Muscle of leg (tissue), 11 donors: ENCODE data around the gene PFKP. TPM values are rescaled to one million over a fixed set of nuclear protein-coding genes. Genes with fewer than 3 reads are reported as not detected.

Source experiments
- DNase-seq: peaks from one replicate; pipeline ENCODE4 v3.0.0; 2013
- H3K27ac ChIP-seq: one replicate; pipeline ENCODE4 v1.5.1; 2013; ENCODE audit warnings: mild to moderate bottlenecking, low read length, control low read depth
- H3K27me3 ChIP-seq: one replicate; pipeline ENCODE4 v1.6.1; 2013; ENCODE audit warnings: low read length; ENCODE audit not compliant: control insufficient read depth, insufficient read depth
- H3K36me3 ChIP-seq: one replicate; pipeline ENCODE4 v1.6.1; 2013; ENCODE audit warnings: low read length; ENCODE audit not compliant: control insufficient read depth, insufficient read depth
- H3K4me1 ChIP-seq: one replicate; pipeline ENCODE4 v1.6.1; 2013; ENCODE audit warnings: low read length; ENCODE audit not compliant: control insufficient read depth, insufficient read depth
- H3K4me3 ChIP-seq: one replicate; pipeline ENCODE4 v1.5.1; 2013; ENCODE audit warnings: low read length, control low read depth
- H3K9me3 ChIP-seq: replicated peaks from 2 replicates; pipeline ENCODE4 v1.6.1; 2013; ENCODE audit warnings: low read depth, low read length; ENCODE audit not compliant: control insufficient read depth
- whole genome bisulfite sequencing: methylation state at CpG from one replicate; pipeline ENCODE4 v1.1.5; 2013; ENCODE audit warnings: missing lambda C conversion rate; ENCODE audit not compliant: insufficient coverage; 5-methylcytosine and 5-hydroxymethylcytosine counted together
- polyA plus RNA-seq, 8 donors: library from polyadenylated mRNA; unstranded; fragments of 120-200 nt; gene quantifications; one replicate each; pipeline versions ENCODE4 v1.2.1 to v1.2.3, GENCODE V29; 2013; ENCODE audit warnings: inconsistent platforms in 1 of 8, low replicate concordance in 1 of 8; ENCODE audit not compliant: insufficient read length in 8 of 8, insufficient read depth in 1 of 8
- total RNA-seq: library from RNA; stranded (reverse); fragments of 120-200 nt; gene quantifications from one replicate; pipeline ENCODE4 v1.2.4, GENCODE V29; 2013

The PFKP gene
- total and polyA plus RNA-seq, 9 donors: 15.0 to 24.4 (median 18.6) TPM

GRCh38 chr10:3046210-3046779 lies 21.1 kb upstream of the PFKP start:
- no peaks in the 10 kb centered on the region for H3K27me3 ChIP-seq
- H3K4me3 ChIP-seq: no peak overlapping the region
- no peaks in the 10 kb centered on the region for H3K9me3 ChIP-seq
- peaks cover 18% of the 10 kb centered on the region for H3K4me1 ChIP-seq
- WGBS: 60% methylated on average over 6 of the region's 6 CpGs
- peak overlapping the region; percentile 31 for H3K27ac ChIP-seq
- H3K36me3 ChIP-seq: no peaks in the 10 kb centered on the region
- DNase-seq: no peak

- no peaks in the 10 kb centered on the region for H3K36me3 ChIP-seq
- WGBS: 60% methylated on average over 1 of the region's 8 CpGs
These were observed 20.3 kb upstream of the PFKP start for GRCh38 chr10:3046981-3047547.

GRCh38 chr10:3047596-3047995 lies 19.8 kb upstream of the PFKP start:
- H3K27ac ChIP-seq: no peak overlapping the region
- no peak overlapping the region for H3K4me3 ChIP-seq
- WGBS: 59% methylated on average over 5 of the region's 6 CpGs
- H3K4me1 ChIP-seq: peaks cover 20% of the 10 kb centered on the region
- H3K27me3 ChIP-seq: no peaks in the 10 kb centered on the region
- DNase-seq: no peak
- no peaks in the 10 kb centered on the region for H3K36me3 ChIP-seq
- H3K9me3 ChIP-seq: no peaks in the 10 kb centered on the region

More at GRCh38 chr10:3046981-3047547, 20.3 kb upstream of the PFKP start:
- Histone ChIP-seq H3K27ac (no peak overlapping the region), H3K4me3 (no peak overlapping the region), H3K27me3 (no peaks in the 10 kb centered on the region), H3K9me3 (no peaks in the 10 kb centered on the region), H3K4me1 (peaks cover 19% of the 10 kb centered on the region)
- DNase-seq: no peak

- no peak overlapping the region for H3K27ac ChIP-seq
- H3K9me3 ChIP-seq: no peaks in the 10 kb centered on the region
- DNase-seq: no peak
- H3K4me3 ChIP-seq: no peak overlapping the region
- H3K4me1 ChIP-seq: peaks cover 20% of the 10 kb centered on the region
- H3K27me3 ChIP-seq: no peaks in the 10 kb centered on the region
- H3K36me3 ChIP-seq: no peaks in the 10 kb centered on the region
- 72% methylated on average over 7 of the region's 17 CpGs for WGBS
These were observed 19.0 kb upstream of the PFKP start for GRCh38 chr10:3048119-3049019.

- WGBS: 8% methylated on average over 2 of the region's 5 CpGs
- H3K4me3 ChIP-seq: no peak overlapping the region
- DNase-seq: peak; percentile 68
These were observed 15.7 kb upstream of the PFKP start for GRCh38 chr10:3051692-3052091.

GRCh38 chr10:3053155-3053554 lies 14.2 kb upstream of the PFKP start:
- no peak overlapping the region for H3K4me3 ChIP-seq
- peaks cover 15% of the 10 kb centered on the region for H3K4me1 ChIP-seq
- peaks cover 5% of the 10 kb centered on the region for H3K27me3 ChIP-seq
- 57% methylated on average over 1 of the region's 2 CpGs for WGBS
- no peaks in the 10 kb centered on the region for H3K36me3 ChIP-seq
- DNase-seq: no peak
- no peak overlapping the region for H3K27ac ChIP-seq
- peaks cover 3% of the 10 kb centered on the region for H3K9me3 ChIP-seq

More at GRCh38 chr10:3051692-3052091, 15.7 kb upstream of the PFKP start:
- Histone ChIP-seq H3K9me3 (peaks cover 3% of the 10 kb centered on the region), H3K4me1 (peaks cover 16% of the 10 kb centered on the region), H3K36me3 (no peaks in the 10 kb centered on the region), H3K27ac (peak overlapping the region; percentile 69), H3K27me3 (no peaks in the 10 kb centered on the region)

- no CpG with 5 or more reads among the region's 6 CpGs for WGBS
- DNase-seq: peak; percentile 92
- peak overlapping the region; percentile 81 for H3K27ac ChIP-seq
These were observed 13.0 kb upstream of the PFKP start for GRCh38 chr10:3054183-3054850.

GRCh38 chr10:3054851-3055199 lies 12.5 kb upstream of the PFKP start:
- Histone ChIP-seq H3K4me3 (no peak overlapping the region), H3K4me1 (peaks cover 15% of the 10 kb centered on the region), H3K27me3 (peaks cover 5% of the 10 kb centered on the region), H3K9me3 (peaks cover 3% of the 10 kb centered on the region), H3K27ac (peak overlapping the region; percentile 81), H3K36me3 (no peaks in the 10 kb centered on the region)
- 40% methylated on average over 1 of the region's 1 CpG for WGBS
- no peak for DNase-seq

More at GRCh38 chr10:3054183-3054850, 13.0 kb upstream of the PFKP start:
- Histone ChIP-seq H3K27me3 (peaks cover 5% of the 10 kb centered on the region), H3K4me1 (peaks cover 15% of the 10 kb centered on the region), H3K4me3 (no peak overlapping the region), H3K9me3 (peaks cover 3% of the 10 kb centered on the region), H3K36me3 (no peaks in the 10 kb centered on the region)

- H3K27ac ChIP-seq: no peak overlapping the region
- H3K36me3 ChIP-seq: no peaks in the 10 kb centered on the region
- no peak for DNase-seq
- H3K27me3 ChIP-seq: peaks cover 5% of the 10 kb centered on the region
- no peak overlapping the region for H3K4me3 ChIP-seq
- H3K4me1 ChIP-seq: peaks cover 15% of the 10 kb centered on the region
- peaks cover 3% of the 10 kb centered on the region for H3K9me3 ChIP-seq
- 91% methylated on average over 2 of the region's 5 CpGs for WGBS
These were observed 10.9 kb upstream of the PFKP start for GRCh38 chr10:3056280-3057037.
